OCI-LY3 (cell line): ENCODE data around the gene LAMTOR3.
A peak's percentile ranks its signal among the peaks of the same experiment; 100 is the strongest.

Experiments used
- H2AFZ ChIP-seq: fragments of 200-600, 300-600 bp; shearing (Covaris generic); 2 replicates; pipeline ENCODE4 v1.6.0; 2014; ENCODE audit warnings: antibody characterized with exemption, low read depth, low read length
- H3K27ac ChIP-seq: fragments of 200-600, 300-600 bp; sonication (generic); 2 replicates; pipeline ENCODE4 v1.5.1; 2014; ENCODE audit warnings: mild to moderate bottlenecking, low read length, moderate library complexity, mixed read lengths
- H3K27me3 ChIP-seq: fragments of 200-600, 300-600 bp; sonication (generic); 2 replicates; pipeline ENCODE4 v1.6.1; 2014; ENCODE audit warnings: low read depth, low read length, mixed read lengths
- H3K36me3 ChIP-seq: fragments of 200-600, 300-600 bp; sonication (generic); replicated peaks from 2 replicates; pipeline ENCODE3; 2014; ENCODE audit warnings: low read depth, low read length, mixed read lengths
- H3K4me1 ChIP-seq: fragments of 300-600, 200-600 bp; sonication (generic); 2 replicates; pipeline ENCODE4 v1.6.1; 2014; ENCODE audit warnings: low read length, mixed read lengths
- H3K4me2 ChIP-seq: fragments of 200-600, 300-600 bp; sonication (generic); 2 replicates; pipeline ENCODE4 v1.6.1; 2014; ENCODE audit warnings: low read length, mixed read lengths
- H3K4me3 ChIP-seq: fragments of 300-600, 200-600 bp; sonication (generic); 2 replicates; pipeline ENCODE4 v1.5.1; 2014; ENCODE audit warnings: antibody characterized with exemption, mild to moderate bottlenecking, low read length, moderate library complexity
- H3K79me2 ChIP-seq: fragments of 300-600, 200-600 bp; shearing (Covaris generic); 2 replicates; pipeline ENCODE4 v1.6.1; 2014; ENCODE audit warnings: mild to moderate bottlenecking, low read length, mixed read lengths
- H3K9ac ChIP-seq: fragments of 300-600, 200-600 bp; shearing (Covaris generic); 2 replicates; pipeline ENCODE4 v1.6.0; 2014; ENCODE audit warnings: mild to moderate bottlenecking, low read length, moderate library complexity
- H3K9me3 ChIP-seq: fragments of 200-600, 300-600 bp; shearing (Covaris generic); 2 replicates; pipeline ENCODE4 v1.6.1; 2014; ENCODE audit warnings: low read length, mixed read lengths; ENCODE audit not compliant: insufficient read depth
- H4K20me1 ChIP-seq: fragments of 200-600, 300-600 bp; sonication (generic); 2 replicates; pipeline ENCODE4 v1.6.1; 2016; ENCODE audit warnings: low read length, mixed read lengths; ENCODE audit not compliant: insufficient read depth
- EZH2phosphoT487 ChIP-seq: fragments of 200-600 bp; shearing (Covaris generic); IDR thresholded peaks from 2 replicates; pipeline ENCODE4 v1.6.1; 2018; ENCODE audit warnings: antibody characterized with exemption, mixed run types, low read depth
- TF ChIP-seq, protein P1 (sequence below): fragments of 200-600, 300-600 bp; sonication (generic); IDR thresholded peaks from 2 replicates; pipeline ENCODE4 v1.5.1; 2014; ENCODE audit warnings: antibody characterized with exemption, low read length, low read depth

LAMTOR3 gene

DNA sequence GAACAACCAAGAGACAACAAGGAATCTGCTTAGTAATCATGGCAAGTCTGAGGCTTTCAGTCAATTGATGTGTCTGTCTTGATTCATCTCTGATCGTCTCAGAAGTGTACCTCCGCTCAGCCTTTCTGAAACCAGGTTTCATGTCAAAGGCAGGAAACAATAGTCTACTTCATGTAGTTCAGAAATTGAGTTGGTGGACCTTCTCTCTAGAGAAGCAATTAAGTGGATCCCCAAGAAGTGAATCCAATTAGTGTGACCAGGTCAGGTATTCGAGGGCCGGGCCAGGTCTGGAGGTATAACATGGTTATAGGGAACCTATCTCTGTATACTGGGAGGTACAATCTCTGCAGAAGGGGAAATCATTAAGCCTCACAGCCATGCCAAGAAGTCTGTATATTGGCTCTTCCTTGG lies 45.6 kb downstream of the LAMTOR3 start:
- Histone ChIP-seq H3K9me3 (no peaks in the 10 kb centered on the region), H3K9ac (no peak overlapping the region), H3K4me2 (peak overlapping the region; percentile 70), H3K4me3 (no peak overlapping the region), H2AFZ (no peak overlapping the region), H4K20me1 (peaks cover 31% of the 10 kb centered on the region), H3K27ac (peak overlapping the region; percentile 13; the same call in 1 of the 2 replicates), H3K79me2 (peaks cover 8% of the 10 kb centered on the region; the same call in 1 of the 2 replicates), H3K27me3 (no peaks in the 10 kb centered on the region), H3K4me1 (peaks cover 77% of the 10 kb centered on the region), H3K36me3 (peaks cover 45% of the 10 kb centered on the region)
- no peak for TF ChIP-seq EZH2phosphoT487
- TF ChIP-seq, protein P1, sequence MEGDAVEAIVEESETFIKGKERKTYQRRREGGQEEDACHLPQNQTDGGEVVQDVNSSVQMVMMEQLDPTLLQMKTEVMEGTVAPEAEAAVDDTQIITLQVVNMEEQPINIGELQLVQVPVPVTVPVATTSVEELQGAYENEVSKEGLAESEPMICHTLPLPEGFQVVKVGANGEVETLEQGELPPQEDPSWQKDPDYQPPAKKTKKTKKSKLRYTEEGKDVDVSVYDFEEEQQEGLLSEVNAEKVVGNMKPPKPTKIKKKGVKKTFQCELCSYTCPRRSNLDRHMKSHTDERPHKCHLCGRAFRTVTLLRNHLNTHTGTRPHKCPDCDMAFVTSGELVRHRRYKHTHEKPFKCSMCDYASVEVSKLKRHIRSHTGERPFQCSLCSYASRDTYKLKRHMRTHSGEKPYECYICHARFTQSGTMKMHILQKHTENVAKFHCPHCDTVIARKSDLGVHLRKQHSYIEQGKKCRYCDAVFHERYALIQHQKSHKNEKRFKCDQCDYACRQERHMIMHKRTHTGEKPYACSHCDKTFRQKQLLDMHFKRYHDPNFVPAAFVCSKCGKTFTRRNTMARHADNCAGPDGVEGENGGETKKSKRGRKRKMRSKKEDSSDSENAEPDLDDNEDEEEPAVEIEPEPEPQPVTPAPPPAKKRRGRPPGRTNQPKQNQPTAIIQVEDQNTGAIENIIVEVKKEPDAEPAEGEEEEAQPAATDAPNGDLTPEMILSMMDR, result no peak

DNA sequence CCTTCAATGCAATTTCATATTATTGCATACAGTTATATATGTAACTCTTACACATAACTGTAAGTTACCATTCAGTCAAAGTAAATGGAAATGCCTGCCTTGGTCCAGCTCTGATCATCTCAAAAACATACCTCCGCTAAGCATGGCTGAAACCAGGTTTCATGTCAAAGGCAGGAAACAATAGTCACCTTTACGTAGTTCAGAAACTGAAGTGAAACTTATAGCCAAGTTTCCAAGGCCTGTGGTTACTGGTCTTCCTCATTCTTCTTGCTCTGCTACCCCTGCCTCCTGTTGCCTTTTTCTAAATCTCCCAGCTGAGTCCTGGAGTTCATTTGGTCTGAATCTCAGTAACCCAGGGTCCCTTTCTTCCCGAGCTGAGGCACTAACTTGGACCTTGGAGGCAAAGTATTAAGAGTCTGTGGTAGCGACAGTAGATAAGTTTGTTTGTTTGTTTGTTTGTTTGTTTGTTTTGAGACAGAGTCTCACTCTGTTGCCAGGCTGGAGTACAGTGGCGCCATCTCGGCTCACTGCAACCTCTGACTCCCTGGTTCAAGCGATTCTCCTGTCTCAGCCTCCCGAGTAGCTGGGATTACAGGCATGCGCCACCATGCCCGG lies 46.8 kb downstream of the LAMTOR3 start:
- peaks cover 31% of the 10 kb centered on the region for H4K20me1 ChIP-seq
- peaks cover 70% of the 10 kb centered on the region for H3K4me1 ChIP-seq
- H2AFZ ChIP-seq, result no peak overlapping the region
- H3K9me3 ChIP-seq, result no peaks in the 10 kb centered on the region
- H3K36me3 ChIP-seq, result peaks cover 42% of the 10 kb centered on the region
- H3K4me2 ChIP-seq, result peak overlapping the region; percentile 70
- peak overlapping the region; percentile 23 for H3K4me3 ChIP-seq
- peak overlapping the region; percentile 43 for H3K27ac ChIP-seq
- H3K9ac ChIP-seq, result no peak overlapping the region
- H3K27me3 ChIP-seq, result no peaks in the 10 kb centered on the region
- TF ChIP-seq, protein P1, result no peak
- no peak for TF ChIP-seq EZH2phosphoT487
- peaks cover 2% of the 10 kb centered on the region; the same call in 1 of the 2 replicates for H3K79me2 ChIP-seq

DNA sequence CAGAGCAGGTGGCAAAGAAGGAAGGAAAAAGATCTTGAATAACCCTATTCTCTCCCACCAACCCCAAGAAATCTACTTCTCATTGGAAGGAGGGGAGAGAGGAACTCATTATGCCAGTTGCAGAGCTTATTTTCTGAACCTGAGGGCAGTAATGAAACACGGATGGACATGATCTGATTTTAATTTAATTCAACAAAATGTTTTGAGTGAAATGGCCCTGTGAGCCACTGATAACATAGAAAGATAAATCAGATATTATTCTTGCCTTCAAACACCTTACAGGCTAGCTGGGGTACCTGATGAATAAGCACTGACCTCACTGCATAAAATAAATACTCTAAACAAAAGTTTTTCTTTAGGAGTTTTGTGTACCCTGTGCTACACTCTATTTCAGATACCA lies 47.3 kb downstream of the LAMTOR3 start:
- Histone ChIP-seq H3K36me3 (peaks cover 47% of the 10 kb centered on the region), H3K4me2 (peak overlapping the region; percentile 70), H4K20me1 (peaks cover 36% of the 10 kb centered on the region)

DNA sequence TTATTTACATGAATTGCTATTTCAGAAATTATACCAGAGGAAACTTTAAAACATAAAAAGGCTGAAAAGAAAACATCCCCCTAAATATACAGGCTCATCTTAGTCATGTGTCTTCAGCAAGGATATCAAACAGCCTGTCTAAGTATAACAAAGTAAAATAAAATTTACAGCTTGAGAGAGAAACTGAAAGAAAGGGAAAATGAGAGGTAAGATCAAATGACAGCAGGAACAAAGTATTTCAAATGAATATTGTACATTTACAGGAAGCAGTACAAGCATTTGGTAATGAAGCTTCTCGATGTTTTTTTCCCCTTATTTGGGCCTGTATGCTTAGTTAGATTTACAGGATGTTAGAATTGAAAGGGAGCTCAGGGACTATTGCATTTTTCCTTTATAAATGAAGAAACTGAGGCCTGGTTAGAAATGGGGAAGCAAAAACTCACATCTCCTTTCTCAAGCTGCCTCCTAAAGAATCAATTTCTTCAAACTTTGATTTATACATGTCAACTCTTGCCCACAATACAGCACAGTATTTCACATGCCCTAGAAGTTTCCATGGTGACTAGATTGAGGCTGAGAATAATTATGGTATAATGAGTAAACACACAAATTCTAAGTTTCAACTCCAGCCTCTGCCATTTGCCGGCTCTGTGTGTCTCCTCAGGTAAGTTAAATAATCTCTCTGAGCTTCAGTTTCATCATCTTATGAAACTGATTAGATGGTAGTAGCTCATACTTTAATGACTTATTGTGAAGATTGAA lies 48.3 kb downstream of the LAMTOR3 start:
- H3K36me3 ChIP-seq, result peaks cover 57% of the 10 kb centered on the region
- H3K9ac ChIP-seq, result no peak overlapping the region
- no peak for TF ChIP-seq EZH2phosphoT487
- TF ChIP-seq, protein P1, result no peak
- no peaks in the 10 kb centered on the region for H3K9me3 ChIP-seq
- peaks cover 41% of the 10 kb centered on the region for H4K20me1 ChIP-seq
- H3K27ac ChIP-seq, result no peak overlapping the region
- H2AFZ ChIP-seq, result no peak overlapping the region
- H3K4me1 ChIP-seq, result peaks cover 54% of the 10 kb centered on the region
- no peaks in the 10 kb centered on the region for H3K79me2 ChIP-seq
- H3K27me3 ChIP-seq, result no peaks in the 10 kb centered on the region
- H3K4me2 ChIP-seq, result no peak overlapping the region
- H3K4me3 ChIP-seq, result no peak overlapping the region

More for the DNA sequence above, 47.3 kb downstream of the LAMTOR3 start:
- Histone ChIP-seq H3K27ac (peak overlapping the region; percentile 43), H3K4me3 (peak overlapping the region; percentile 23), H3K9ac (no peak overlapping the region), H3K9me3 (no peaks in the 10 kb centered on the region), H2AFZ (no peak overlapping the region), H3K27me3 (no peaks in the 10 kb centered on the region), H3K4me1 (peaks cover 64% of the 10 kb centered on the region), H3K79me2 (no peaks in the 10 kb centered on the region)
- no peak for TF ChIP-seq EZH2phosphoT487
- TF ChIP-seq, protein P1, result no peak
